ENCODE results near the gene RFX7.

DNA sequence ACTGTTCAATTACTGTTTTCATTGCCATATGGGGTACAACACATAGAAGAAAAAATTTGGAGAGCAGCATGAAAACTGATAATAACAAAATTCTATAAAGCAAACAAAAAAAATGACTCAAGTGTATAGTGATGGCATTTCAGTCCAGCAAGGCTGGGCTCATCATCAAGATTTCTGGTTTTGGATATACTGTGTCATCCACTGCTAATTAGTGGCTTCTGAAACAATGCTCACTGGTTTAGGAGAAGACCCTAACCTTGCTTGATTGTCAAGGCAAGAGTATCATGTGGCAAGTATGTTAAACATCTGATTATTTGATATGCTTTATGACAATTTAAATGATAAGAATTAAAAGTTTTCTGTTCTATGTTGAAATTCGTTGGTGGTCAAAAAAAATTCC, 96.9 kb downstream of the RFX7 start:
- TF ChIP-seq, protein P1, sequence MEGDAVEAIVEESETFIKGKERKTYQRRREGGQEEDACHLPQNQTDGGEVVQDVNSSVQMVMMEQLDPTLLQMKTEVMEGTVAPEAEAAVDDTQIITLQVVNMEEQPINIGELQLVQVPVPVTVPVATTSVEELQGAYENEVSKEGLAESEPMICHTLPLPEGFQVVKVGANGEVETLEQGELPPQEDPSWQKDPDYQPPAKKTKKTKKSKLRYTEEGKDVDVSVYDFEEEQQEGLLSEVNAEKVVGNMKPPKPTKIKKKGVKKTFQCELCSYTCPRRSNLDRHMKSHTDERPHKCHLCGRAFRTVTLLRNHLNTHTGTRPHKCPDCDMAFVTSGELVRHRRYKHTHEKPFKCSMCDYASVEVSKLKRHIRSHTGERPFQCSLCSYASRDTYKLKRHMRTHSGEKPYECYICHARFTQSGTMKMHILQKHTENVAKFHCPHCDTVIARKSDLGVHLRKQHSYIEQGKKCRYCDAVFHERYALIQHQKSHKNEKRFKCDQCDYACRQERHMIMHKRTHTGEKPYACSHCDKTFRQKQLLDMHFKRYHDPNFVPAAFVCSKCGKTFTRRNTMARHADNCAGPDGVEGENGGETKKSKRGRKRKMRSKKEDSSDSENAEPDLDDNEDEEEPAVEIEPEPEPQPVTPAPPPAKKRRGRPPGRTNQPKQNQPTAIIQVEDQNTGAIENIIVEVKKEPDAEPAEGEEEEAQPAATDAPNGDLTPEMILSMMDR (IDR thresholded peaks at IDR 0.05): no peak
- no peak for TF ChIP-seq POLR2A (IDR thresholded peaks at IDR 0.05)
